Measurements from ENCODE around the gene LMAN1L.

Gene LMAN1L

GRCh38 chr15:74817370-74817737 is 4.7 kb downstream of the LMAN1L start:
- no peak for DNase-seq

- DNase-seq, result no peak
Measured at GRCh38 chr15:74820056-74820455, 7.4 kb downstream of the LMAN1L start.

DNA sequence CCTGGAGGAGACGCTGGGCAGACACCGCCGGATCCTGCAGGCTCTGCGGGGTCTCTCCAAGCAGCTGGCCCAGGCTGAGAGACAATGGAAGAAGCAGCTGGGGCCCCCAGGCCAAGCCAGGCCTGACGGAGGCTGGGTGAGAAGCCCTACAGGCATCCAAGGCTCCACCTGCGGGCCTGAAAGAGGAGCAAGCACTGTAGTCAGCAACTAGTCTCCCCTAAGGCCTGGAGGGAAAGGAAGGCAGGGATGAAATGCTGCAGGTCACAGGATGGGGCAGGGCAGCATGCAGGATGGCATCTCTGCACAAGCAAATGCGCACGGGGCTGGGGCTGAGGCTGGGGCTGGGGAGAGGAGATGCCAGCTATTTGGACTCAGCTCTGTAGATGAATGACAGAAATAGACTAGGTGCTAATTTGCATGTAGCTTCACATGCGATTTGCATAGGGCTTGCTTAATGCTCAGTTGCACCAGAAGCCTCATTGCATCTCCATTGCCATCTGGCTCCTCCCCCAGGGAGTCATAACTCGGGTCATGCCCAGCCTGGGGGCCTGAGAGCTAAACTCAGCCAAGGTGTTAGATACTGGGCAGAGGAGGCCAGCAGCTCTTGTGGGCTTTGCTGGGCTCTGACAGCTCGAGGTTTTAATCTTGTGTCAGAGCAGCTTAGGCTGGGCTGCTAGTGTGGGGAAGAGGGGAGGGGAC is 8.6 kb downstream of the LMAN1L start:
- DNase-seq, result no peak

DNA sequence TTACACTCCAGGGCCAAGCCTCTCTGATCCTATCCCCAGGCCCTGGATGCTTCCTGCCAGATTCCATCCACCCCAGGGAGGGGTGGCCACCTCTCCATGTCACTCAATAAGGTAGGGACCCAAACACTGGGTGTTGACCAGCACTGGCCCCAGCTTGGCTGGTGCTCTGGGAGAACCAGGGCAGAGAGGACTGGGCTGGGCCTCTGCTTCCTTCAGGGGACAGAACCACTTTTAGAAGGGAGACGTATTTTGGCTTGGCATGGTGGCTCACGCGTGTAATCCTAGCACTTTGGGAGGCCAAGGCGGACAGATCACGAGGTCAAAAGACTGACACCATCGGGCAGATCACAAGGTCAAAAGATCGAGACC is 9.1 kb downstream of the LMAN1L start:
- DNase-seq, result no peak

- no peak for DNase-seq
Measured at GRCh38 chr15:74822233-74822632, 9.6 kb downstream of the LMAN1L start.

- DNase-seq, result no peak
Measured at GRCh38 chr15:74823324-74823723, 10.7 kb downstream of the LMAN1L start.

- no peak for DNase-seq
Measured at GRCh38 chr15:74824976-74825375, 12.3 kb downstream of the LMAN1L start.

- DNase-seq, result no peak
Measured at GRCh38 chr15:74825866-74826265, 13.2 kb downstream of the LMAN1L start.

- DNase-seq, result no peak
Measured at GRCh38 chr15:74826364-74826819, 13.8 kb downstream of the LMAN1L start, which contains the start of gene CPLX3. TSS of gene CPLX3 (plus strand) at chr15:74826627. CDS start at chr15:74826704, 77 bp downstream.

GRCh38 chr15:74826921-74827320 is 14.3 kb downstream of the LMAN1L start:
- no peak for DNase-seq

- no peak for DNase-seq
Measured at GRCh38 chr15:74827614-74828013, 15.0 kb downstream of the LMAN1L start.

- DNase-seq, result no peak
Measured at GRCh38 chr15:74828835-74829234, 16.2 kb downstream of the LMAN1L start.

DNA sequence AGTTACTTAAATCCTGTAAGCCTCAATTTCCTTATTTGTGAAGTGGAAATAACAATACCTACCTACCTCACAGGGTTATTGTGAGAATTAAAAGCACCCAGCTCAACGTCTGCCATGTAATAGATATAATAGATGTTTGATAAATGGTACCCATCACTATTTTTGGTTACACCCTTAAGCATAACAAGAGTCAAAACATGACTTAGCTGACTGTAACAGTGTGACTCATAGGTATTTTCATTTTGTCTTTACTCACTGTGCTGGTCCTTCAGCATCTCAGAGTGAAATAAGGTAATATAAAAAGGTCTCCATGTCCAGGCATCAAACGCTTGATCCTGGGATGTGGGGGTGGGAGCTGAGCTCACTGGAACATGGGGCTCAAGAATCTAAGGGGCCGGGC is 16.9 kb downstream of the LMAN1L start:
- no peak for DNase-seq

- DNase-seq, result no peak
Measured at GRCh38 chr15:74829991-74830390, 17.4 kb downstream of the LMAN1L start.

DNA sequence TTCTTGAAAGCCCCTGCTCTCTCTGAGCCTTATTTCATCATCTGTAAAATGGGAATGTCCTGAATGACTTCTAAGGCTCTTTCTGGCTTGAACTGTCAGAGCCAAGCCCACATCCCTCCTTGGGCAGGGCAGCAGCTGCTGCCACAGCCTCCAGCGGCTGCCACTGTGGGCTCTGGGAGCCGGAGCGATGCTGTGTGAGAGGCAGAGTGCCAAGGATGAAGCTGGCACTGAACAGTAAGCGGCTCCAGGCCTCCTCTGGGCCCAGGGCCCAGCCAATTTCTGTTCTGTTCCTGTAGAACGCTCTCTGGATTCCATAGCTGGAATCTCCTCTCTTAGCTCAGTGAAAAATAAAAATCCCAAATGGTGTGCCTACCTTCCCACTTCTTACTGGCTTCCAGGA is 18.2 kb downstream of the LMAN1L start:
- no peak for DNase-seq

GRCh38 chr15:74831813-74832495 is 19.3 kb downstream of the LMAN1L start:
- DNase-seq, result no peak

- DNase-seq, result no peak
Measured at GRCh38 chr15:74832826-74833225, 20.2 kb downstream of the LMAN1L start.

GRCh38 chr15:74833376-74834107 is 20.9 kb downstream of the LMAN1L start:
- DNase-seq, result no peak

DNA sequence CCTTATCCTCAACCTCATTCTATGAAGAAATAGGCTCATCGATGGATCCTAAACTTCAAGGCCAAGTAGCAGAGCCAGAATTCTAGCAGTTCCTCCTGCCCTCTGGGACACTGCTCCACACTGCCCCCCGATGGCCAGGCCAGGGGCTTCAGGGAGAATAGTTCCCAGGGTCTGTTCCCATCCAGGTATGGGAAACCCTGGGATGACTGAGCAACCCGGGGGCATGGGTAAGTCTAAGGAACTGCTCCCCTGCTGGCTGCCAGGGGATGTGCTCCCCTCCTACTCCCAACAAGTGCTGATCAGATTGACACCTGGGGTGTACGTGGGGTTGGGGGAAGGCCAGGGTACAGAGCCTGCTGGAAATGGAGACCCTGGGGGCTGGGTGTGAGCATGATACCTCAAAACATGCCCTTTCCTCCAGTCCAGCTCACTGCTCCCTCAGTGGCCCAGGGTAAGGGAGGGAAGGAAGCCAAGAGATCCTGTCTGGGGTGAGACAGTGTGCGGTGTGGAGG is 22.7 kb downstream of the LMAN1L start:
- no peak for DNase-seq

GRCh38 chr15:74836846-74837245 is 24.2 kb downstream of the LMAN1L start:
- DNase-seq, result no peak

DNA sequence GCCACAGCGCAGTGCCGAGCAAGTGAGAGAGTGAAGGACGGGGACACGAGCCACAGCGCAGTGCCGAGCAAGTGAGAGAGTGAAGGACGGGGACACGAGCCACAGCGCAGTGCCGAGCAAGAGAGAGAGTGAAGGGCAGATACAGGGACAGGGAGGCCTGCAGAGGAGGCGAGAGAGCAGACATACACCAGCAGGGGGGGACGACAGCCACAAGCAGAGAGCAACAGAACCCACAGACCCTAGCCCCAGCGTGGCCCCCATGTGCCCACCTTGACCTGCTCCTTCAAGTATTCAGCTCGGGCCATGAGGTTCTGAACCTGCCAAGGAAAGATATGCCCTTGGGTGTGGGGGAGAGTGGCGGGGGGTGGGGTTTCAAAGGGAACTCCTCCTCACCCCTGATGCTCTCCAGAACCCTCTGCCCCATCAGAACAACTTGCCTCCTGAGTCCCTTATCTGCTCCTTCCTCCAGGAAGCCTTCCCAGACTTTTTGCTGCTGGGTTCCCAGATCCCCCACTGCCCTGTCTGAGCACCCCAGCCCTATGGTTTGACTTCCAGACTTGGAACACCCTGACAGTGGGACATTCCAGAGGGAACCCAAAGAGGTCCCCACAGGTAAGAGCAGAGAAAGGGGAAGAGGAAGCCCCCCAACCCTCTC is 25.0 kb downstream of the LMAN1L start:
- DNase-seq, result no peak

DNA sequence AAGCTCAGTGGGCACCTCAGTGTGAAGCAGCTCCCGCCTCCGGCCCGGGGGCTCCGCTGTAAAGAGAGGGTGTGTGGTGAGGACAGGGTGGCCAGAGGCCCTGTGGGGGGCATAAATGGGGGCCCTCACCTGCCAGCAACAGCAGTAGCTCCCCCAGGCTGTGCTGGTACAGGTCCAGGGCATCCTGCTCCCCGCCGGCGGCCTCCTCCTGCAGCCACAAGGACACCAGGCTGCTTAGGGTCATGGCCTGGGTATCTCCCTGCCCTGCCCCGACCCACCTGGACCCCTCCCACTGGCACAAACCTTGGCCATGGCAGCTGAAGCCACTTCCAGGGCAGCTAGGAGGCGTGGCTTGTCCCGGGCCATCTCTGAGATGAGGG is 25.5 kb downstream of the LMAN1L start:
- no peak for DNase-seq

Data from left hindlimb (tissue), 1 donor.